HG03521 (cell line): ENCODE measurements around the gene ZNF335.
"Not testable (repeated sequence)": the region's sequence is repeated elsewhere in the genome, so short reads cannot be mapped to it uniquely, and the experiment has no call there.

ENCODE experiments used
- ATAC-seq: cut with Tn5 transposase; IDR thresholded peaks from one replicate; pipeline ENCODE4 v1.9.1; 2021; ENCODE audit warnings: mild to moderate bottlenecking, moderate library complexity; ENCODE audit not compliant: unreplicated experiment

The ZNF335 gene

DNA sequence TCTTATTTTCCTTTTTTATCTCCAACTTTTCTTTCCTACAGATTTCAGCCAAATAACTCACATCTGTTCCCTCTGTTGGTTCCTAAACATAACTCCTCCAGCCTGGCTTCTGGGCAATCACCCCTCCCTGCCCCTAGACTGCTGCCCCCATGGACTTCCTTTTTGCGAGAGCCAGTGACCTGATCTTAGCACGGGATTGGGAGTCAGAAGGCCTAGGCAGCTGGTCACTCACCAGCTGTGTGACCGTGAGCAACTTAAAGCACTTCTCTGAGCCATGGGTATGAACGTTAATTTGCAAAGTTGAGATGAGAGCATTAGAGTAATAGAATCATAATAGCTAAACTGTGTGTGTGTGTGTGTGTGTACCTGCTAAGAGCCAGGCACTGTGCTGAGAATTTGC, 32.2 kb upstream of the ZNF335 start:
- ATAC-seq, result no peak

DNA sequence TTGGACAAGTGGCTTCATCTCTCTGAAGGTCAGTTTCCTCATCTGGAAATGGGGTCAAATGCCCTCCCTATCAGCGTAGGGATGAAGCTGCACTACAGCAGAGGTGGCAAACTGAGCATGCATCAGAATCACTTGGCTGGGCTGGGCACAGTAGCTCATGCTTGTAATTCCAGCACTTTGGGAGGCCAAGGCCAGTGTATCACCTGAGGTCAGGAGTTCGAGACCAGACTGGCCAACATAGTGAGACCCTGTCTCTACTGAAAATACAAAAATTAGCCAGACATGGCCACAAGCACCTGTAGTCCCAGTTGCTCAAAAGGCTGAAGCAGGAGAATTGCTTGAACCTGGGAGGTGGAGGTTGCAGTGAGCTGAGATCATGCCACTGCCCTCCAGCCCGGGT, 30.0 kb upstream of the ZNF335 start:
- no peak for ATAC-seq

DNA sequence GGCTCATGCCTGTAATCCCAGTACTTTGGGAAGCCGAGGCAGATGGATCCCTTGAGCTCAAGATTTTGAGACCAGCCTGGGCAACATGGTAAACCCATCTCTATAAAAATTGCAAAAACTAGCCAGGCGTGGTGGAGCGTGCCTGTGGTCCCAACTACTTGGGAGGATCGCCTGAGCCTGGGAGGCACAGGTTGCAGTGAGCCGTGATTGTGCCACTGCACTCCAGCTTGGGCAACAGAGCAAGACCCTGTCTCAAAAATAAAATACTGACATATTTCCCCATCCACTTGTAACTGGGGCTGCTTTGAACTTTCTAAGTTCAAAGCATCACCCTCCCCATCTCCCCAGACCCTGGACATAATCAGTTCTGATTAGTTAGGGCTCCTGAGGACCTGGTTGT, 29.5 kb upstream of the ZNF335 start:
- no peak for ATAC-seq

DNA sequence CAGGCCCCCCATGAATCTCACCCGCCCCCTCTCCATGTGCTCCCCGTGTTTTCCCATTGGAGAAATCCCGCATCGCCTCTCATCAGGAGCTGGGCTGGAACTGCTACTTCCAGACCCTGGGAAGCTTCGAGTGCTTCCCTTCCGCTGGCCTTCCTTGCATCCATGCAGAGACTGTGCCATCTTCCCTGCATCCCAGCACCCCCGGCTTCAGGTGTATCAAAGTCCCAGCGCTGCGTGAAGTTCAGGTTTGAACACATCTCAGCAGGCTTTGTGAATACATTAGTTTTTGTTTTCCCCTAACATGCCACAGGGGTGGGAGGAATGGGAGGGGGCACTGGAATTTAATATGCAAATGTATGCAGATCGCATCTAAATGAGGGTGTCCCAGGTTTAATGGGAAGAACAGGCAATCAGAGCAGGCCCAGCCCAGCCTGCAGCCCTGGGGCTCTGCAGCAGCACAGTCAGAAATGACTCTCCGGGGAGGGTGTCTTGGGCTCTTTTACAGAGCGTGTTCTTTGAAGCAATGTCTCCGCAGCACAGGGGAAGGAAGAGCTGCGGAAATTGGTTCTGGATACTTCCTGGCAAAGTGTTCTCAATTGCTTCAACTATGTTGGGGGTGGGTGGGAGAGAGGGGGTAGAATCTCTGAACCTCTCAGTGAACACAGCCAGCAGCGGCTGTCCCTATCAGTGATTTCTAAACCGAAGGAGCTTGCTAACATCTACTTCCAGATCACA, 28.4 kb upstream of the ZNF335 start:
- ATAC-seq, result no peak

DNA sequence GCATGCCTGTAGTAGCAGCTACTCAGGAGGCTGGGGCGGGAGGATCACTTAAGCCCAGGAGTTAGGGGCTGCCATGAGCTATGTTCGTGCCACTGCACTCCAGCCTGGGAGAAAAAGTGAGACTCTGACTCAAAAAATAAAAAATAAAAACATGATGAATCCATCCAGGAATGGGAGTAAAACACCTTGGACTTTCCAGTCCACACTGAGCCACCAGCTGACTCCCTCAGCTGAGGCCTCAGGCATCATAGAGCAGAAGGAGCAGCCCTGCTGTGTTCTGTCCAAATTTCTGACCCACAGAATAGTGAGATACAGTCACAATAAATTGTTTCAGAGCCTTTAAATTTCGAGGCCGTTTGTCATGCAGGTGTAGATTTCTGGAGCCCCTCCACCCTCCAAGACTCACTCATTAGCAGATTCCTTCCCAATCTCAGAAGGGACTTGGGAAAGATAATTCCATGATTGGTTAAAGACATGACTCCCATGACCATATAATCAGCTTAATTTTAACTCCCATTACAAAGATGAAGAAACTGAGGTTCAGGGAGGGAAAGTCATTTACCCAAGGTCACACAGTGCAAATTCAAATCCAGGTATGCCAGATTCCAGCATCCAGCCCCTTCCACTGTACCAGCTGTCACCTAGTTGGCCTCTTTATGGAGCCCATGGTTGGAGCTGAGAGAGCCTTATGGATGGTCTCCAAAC, 27.7 kb upstream of the ZNF335 start:
- no peak for ATAC-seq

DNA sequence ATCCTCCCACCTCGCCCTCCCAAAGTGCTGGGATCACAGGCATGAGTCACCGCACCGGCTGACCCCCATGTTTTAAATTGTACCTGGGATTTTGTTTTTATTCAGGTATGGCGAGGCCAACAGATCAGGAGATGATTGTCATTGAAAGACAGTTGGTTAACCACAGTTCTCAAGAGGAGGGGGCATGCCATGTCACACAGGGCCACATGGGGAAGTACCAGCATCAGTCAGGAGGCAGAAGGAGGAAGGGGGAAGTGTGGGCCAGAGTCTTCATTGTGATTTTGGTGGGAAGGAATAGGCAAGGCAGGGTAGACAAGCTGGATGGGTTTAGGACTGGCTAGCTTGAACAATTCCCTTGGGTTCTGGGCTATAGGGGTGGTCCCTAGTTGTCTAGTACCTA, 26.8 kb upstream of the ZNF335 start:
- no peak for ATAC-seq

DNA sequence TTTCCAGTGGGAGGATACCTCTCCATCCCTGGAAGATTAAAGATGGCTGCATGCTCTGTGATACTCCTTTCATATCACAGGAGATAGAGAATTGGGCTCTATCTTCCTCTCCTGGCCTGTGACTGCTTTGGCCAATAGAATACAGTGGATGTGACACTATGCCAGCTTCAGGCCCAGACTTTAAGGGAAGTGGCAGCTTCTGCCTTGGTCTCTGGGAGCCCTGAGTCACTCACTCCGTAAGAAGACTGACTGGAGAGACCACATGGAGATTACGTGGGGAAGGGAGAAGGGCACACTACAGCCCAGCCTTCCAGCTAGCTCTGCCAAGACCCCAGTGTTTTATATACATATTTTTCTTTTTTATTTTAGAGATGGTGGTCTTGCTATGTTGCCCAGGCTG, 26.3 kb upstream of the ZNF335 start:
- no peak for ATAC-seq

DNA sequence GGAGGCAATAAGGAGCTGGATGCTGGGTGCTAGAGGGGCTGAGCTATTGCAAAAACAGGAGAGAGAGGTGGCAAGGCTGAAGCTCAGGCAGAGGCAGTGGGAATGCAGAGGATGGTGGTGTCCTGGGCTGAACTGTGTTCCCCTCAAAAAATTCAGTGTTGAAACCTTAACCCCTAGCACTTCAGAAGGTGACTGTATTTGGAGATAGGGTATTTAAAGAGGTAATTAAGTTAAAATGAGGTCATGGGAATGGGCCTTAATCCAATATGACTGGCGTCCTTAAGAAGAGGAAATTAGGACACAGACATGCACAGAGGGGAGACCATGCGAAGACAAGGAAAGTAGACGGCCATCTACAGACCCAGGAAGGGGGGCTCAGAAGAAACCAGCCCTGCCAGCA, 25.2 kb upstream of the ZNF335 start:
- no peak for ATAC-seq

DNA sequence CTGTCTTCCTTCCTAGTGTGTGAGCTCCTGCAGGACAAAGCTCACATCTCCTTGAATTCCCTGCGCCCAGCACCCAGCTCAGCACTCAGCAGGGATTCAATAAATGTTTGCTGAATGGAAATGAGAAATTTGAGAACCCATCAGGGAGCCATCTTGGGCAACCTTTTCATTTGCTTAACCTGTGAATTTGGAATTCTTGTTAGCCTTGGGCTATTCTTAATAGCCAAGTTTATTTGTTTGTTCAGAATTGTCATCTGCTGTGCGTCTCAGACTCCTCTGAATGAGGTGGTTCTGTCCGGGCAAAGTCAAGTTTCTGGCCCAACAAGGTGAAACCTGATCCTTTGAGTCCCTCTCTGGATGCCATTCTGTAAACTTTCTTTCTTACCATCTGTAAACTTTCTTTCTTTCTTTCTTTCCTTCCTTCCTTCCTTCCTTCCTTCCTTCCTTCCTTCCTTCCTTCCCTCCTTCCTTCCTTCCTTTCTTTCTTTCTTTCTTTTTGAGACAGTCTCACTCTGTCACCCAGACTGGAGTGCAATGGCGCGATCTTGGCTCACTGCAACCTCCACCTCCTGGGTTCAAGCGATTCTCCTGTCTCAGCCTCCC, 23.6 kb upstream of the ZNF335 start:
- ATAC-seq, result not testable (repeated sequence)

DNA sequence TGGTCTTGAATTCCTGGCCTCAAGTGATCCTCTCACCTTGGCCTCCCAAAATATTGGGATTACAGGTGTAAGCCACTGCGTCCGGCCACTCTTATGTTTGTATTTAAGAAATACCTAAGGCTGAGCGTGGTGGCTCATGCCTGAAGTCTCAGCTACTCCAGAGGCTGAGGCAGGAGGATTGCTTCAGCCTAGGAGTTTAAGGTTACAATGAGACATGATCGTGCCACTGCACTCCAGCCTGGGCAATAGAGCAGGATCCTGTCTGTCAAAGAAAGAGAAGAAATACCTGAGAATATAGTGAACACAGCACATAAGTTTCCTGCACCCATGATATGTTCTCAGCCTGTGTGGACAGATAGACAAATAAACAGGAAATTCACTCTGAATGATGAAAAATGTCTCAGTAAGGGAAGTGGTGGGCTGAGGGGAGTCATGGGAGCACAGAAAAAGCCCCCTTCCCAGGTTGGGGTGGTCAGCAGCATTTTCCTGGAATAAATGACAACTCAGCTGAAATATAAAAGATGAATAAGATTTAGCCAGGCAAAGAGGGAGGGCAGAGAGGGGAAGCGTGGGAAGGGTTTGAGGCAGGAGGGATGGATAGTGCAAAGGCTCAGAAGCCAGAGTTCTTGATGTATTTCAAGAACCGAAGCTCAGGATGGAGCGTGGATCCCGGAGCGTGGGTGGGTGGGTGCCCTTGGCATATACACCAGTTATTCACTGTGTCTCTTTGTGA, 22.9 kb upstream of the ZNF335 start:
- no peak for ATAC-seq

DNA sequence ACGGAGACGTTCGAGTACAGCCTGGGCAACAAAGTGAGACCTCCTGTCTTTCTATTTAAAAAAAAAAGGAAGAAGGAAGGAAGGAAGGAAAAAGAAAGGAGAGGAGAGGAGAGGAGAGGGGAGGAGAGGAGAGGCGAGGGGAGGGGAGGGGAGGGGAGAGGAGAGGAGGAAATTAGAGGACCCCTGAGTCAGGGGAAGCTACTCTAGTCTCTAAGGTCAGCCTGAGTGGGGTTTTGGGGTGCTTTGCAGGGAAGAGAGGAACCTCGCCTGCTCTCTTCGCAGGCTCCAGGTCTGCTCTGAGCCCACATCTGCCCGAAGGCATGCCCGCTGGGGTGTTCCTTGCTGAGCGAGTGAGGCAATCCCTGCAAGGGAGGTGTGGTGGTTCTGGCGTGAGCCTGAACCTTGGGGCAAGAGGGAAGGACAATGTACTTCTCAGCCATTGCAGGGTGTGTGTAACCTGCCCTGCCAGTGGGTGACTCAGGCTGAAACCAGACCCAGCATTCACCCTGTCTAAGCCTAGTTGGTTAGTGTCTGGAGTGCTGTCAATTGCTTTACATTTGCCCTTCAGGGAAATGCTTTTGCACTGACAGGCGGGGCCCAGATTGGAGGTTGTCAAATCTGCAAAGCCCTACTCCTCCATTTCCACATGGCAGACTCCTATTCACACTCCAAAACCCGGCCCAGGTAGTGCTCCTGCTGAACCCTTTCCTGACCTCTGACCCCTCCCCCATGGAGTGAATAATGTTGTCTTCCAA, 21.4 kb upstream of the ZNF335 start:
- ATAC-seq, result no peak

DNA sequence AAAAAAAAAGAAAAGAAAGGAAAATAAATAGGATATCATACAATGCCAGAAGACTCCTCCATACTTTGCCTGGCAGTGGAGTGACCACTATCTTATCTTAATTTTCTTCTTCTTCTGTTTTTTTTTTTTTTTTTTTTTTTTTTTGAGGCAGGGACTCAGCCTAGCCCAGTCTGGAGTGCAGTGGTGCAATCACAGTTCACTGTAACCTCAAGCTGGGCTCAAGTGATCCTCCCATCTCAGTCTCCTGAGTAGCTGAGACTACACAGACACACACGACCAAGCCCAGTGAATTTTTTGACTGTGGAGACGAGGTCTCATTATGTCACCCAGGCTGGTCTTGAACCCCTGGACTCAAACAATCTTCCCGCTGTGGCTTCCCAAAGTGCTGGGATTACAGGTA, 19.6 kb upstream of the ZNF335 start:
- ATAC-seq, result no peak

DNA sequence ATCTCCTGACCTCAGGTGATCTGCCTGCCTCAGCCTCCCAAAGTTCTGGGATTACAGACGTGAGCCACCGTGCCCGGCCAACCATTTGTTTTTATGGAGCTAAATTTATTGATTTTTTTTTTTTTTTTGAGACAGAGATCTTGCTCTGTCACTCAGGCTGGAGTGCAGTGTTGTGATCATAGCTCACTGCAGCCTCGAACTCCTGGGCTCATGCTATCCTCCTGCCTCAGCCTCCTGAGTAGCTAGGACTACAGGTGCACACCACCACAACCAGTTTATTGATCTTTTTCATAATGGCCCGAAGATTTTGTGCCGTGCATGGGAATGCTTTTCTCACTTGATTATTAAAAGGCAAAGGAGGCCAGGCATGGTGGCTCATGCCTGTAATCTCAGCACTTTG, 16.8 kb upstream of the ZNF335 start:
- not testable (repeated sequence) for ATAC-seq

DNA sequence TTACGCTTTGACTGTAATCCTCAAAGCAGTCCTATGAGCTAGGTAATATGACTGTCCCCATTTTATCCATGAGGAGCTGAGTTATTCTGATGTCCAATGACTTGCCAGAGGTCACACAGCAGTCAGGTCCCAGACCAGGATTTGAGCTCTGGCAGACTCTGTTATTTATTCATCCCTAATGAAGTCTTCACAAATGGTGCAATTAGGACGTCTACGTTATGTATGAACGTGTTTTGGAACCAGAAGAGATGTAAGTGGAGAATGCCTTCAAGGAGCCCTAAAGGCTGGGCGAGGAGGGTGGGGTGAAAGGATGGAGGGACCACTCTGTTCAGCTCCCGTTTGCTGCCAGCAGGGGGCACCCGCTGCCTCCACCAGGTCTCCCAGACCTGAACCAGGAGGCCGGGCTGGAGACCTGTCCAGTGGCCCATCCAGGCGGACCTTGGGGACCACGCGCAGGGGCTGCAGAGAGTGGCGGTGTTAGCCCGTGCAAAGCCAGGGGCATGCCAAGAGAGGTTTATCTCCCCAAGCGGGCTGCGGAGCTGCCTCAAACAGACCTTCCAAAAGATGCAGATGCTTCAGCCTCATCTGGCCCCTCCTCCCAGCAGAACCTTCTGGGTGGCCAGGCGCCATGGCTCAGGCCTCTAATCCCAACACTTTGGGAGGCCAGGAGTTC, 15.2 kb upstream of the ZNF335 start:
- ATAC-seq, result no peak

DNA sequence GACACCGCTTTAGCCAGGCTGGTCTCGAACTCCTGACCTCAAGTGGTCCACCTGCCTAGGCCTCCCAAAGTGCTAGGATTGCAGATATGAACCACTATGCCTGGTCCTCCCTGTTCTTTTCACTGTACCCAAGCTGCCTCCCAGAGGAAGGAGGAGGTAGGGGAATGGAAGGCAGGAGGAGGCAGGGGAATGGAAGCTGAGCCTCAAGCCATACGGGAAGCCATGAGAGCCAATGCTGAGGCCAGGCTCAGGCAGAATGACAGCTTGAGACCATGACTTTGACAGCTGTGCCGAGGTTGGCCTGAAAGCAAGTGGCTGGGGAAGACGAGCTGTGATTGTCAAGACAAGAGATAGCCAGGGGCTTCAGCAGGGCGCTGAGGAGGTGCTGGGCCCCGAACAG, 13.6 kb upstream of the ZNF335 start:
- no peak for ATAC-seq

DNA sequence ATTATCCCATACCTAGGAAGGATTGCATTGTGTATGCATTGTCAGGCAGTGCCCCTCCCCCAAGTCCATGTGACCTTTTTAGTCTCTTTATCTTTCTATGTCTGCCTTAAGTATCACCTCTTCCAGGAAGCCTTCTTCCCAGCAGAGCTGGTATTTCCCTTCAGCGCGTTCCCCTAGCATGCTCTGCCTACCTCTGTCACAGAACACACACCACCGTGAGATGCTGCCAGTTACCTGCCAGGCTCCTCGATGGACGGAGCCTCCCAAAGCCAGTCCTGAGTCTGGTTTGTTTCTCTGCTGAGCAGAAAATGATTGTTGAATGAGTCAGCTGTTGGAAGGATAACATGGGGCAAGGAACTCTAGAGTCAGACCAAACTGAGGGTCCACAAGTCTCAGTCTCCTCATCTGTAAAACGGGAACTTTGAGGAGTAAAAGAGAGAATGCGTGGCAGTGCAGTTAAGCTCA, 11.3 kb upstream of the ZNF335 start:
- ATAC-seq, result no peak

DNA sequence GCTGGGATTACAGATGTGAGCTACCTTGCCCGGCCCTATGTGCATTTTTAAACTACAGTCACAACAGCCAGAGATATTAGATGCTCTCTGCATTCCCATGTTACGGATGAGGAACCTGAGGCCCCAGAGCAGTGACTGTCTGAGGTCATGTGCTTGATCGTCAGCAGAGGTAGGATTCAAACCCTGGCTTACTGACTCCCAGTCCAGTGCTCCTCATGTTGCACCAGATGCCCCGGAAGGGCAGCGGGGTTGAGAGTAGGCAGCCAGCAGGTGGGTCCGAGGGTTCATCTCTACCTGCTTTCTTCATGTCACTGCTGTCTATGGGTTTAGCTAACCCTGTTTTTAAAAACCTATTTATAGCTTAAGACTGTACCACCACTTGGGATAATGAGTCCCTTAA, 9.3 kb upstream of the ZNF335 start:
- no peak for ATAC-seq

DNA sequence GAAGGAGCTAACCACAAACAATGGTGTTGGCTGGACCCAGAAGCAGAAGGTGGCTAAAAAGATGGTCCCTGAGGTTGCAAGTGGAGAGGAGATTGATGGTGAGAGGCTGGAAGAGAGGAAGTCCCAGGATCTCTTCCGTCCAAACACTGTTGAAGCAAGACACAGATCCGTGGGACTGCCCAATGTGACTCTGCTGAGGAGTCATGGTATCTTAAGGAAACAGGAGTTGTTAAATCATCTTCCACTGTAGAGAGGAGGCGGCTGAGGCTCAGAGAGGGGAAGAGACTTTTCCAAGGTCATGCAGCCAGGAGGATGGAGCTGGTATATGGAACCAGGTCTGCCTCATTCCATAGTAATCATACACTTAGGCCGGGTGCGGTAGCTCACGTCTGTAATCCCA, 4.1 kb upstream of the ZNF335 start:
- no peak for ATAC-seq

DNA sequence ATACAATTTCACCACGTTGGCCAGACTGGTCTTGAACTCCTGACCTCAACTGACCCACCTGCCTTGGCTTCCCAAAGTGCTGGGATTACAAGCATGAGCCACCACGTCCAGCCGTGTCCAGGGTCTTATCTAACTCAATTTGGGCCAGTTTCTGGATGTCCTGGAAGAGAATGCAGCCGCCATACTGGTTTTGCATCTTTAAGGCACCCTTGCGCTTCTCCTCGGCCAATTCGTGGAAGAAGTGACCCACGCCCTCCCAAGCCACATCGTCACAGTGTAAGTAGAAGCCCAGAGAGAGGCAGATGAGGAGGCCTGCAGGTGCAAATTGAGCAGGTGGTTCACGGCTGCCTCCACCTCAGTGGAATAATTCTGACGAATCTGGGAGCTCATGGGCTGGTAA, 3.7 kb upstream of the ZNF335 start:
- no peak for ATAC-seq

DNA sequence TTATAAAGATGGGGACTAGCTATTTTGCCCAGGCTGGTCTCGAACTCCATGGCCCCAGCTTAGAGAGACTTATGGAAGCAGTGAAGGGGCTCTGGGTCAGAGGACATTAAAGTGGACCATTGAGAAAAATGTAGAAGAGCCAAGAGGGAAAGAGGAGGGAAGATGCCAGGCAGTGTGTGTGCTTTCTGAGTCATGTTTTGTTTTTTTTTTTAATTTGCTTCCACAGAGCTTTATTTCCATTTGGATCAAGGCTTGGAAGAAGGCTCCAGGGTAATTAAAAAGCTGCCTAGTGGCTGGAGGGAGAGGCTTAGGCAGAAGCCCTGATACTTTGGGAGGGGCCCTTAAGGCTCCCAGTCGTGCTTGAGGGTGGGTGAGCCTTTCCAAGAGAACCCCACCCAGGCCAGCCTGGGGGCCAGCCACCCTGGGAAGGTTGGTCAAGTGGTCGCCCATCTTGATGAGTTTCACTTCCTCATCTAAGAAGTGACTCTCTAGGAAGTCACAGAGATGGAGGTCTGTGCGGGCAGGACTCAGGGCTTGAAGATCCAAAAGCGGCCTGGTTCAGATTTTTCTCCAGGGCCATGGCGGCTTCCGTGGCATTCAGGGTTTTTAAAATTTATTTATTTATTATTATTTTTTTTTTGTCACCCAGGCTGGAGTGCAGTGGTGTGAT, 3.0 kb upstream of the ZNF335 start:
- no peak for ATAC-seq
